ENCODE measurements around the gene TAGLN2. TPM values are rescaled to one million over a fixed set of nuclear protein-coding genes. Genes with fewer than 3 reads are reported as not detected.

The TAGLN2 gene
- polyA plus RNA-seq, 1 experiment, result 745 TPM

GRCh38 chr1:159921700-159922504 lies 3.4 kb downstream of the TAGLN2 start:
- POLR2A ChIA-PET, result no interaction called here

DNA sequence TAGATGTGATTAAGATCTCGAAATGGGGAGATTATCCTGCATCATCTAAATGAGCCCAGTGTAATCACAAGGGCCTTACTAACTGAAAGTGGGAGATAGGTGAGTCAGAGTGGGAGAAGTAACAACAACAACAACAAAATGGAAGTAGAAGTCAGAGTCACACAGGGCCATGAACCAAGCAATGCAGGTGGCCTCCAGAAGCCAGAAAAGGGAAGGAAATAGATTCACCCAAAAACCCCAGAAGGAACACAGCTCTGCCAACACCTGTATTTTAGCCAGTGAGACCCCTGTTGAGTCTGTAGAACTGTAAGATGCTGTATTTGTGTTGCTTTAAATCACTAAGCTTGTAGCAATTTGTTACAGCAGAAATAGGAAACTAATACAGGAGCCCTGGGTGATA lies 4.1 kb downstream of the TAGLN2 start:
- H3K27me3 ChIP-seq (ENCODE audit: control insufficient read depth, insufficient read depth, low read length), result no peaks in the 10 kb centered on the region
- TF ChIP-seq, protein P1, sequence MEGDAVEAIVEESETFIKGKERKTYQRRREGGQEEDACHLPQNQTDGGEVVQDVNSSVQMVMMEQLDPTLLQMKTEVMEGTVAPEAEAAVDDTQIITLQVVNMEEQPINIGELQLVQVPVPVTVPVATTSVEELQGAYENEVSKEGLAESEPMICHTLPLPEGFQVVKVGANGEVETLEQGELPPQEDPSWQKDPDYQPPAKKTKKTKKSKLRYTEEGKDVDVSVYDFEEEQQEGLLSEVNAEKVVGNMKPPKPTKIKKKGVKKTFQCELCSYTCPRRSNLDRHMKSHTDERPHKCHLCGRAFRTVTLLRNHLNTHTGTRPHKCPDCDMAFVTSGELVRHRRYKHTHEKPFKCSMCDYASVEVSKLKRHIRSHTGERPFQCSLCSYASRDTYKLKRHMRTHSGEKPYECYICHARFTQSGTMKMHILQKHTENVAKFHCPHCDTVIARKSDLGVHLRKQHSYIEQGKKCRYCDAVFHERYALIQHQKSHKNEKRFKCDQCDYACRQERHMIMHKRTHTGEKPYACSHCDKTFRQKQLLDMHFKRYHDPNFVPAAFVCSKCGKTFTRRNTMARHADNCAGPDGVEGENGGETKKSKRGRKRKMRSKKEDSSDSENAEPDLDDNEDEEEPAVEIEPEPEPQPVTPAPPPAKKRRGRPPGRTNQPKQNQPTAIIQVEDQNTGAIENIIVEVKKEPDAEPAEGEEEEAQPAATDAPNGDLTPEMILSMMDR (IDR thresholded peaks at IDR 0.05; ENCODE audit: insufficient read depth, low read depth, low read length), result no peak
- H3K36me3 ChIP-seq (ENCODE audit: control insufficient read depth, insufficient read depth, low read length), result peaks cover 21% of the 10 kb centered on the region
- no peak overlapping the region for H3K4me3 ChIP-seq (ENCODE audit: low read depth, low read length)
- ChIA-PET POLR2A (no interaction called here), CTCF (interaction anchor here (0.9 to 39.5 kb wide), 6 partner anchors 16 to 123 kb away, joined by 3 to 889 read pairs (median 3); no protein-coding TSS in a partner anchor)
- no peak for DNase-seq (ENCODE audit: low read depth)

More at GRCh38 chr1:159921700-159922504, 3.4 kb downstream of the TAGLN2 start:
- DNase-seq (ENCODE audit: low read depth), result no peak
- Histone ChIP-seq H3K36me3 (ENCODE audit: control insufficient read depth, insufficient read depth, low read length) (peaks cover 21% of the 10 kb centered on the region), H3K27me3 (ENCODE audit: control insufficient read depth, insufficient read depth, low read length) (no peaks in the 10 kb centered on the region), H3K4me3 (ENCODE audit: low read depth, low read length) (peak overlapping the region; percentile 81)
- TF ChIP-seq, protein P1 (IDR thresholded peaks at IDR 0.05; ENCODE audit: insufficient read depth, low read depth, low read length), result no peak
- CTCF ChIA-PET, result interaction anchor here (0.9 to 39.5 kb wide), 7 partner anchors 15 to 164 kb away, joined by 3 to 889 read pairs (median 3); no protein-coding TSS in a partner anchor

GRCh38 chr1:159920651-159921050 lies 4.7 kb downstream of the TAGLN2 start:
- H3K36me3 ChIP-seq (ENCODE audit: control insufficient read depth, insufficient read depth, low read length), result peaks cover 21% of the 10 kb centered on the region
- CTCF ChIA-PET, result interaction anchor here (0.8 to 39.5 kb wide), 3 partner anchors 9 to 122 kb away, joined by 4 to 889 read pairs (median 4); no protein-coding TSS in a partner anchor
- POLR2A ChIA-PET, result no interaction called here

DNA sequence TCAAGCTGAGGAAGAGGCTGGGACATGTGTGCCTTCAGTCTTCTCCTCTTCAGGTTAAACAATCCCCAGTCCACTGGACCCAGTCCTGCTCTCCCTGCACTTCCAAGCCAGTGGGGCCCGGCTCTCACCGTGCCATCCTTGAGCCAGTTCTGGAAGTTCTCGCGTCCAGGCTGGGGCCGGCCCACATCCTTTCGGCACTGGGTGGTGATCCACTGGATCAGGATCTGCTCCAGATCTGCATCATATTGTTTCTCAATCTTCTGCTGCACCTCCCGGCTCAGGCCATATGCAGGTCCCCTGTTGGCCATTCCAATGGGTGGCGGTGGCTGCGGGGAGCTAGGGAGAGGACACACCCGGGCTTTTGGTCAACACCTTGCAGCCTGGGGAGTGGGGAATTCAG lies 5.1 kb downstream of the TAGLN2 start:
- POLR2A ChIA-PET, result no interaction called here
- TF ChIP-seq, protein P1 (IDR thresholded peaks at IDR 0.05; ENCODE audit: insufficient read depth, low read depth, low read length), result no peak
- Histone ChIP-seq H3K27me3 (ENCODE audit: control insufficient read depth, insufficient read depth, low read length) (no peaks in the 10 kb centered on the region), H3K4me3 (ENCODE audit: low read depth, low read length) (no peak overlapping the region), H3K36me3 (ENCODE audit: control insufficient read depth, insufficient read depth, low read length) (peaks cover 21% of the 10 kb centered on the region)
- no peak for DNase-seq (ENCODE audit: low read depth)
- CTCF ChIA-PET, result interaction anchor here (0.8 to 39.5 kb wide), 3 partner anchors 8 to 121 kb away, joined by 4 to 889 read pairs (median 4); no protein-coding TSS in a partner anchor

More at GRCh38 chr1:159920651-159921050, 4.7 kb downstream of the TAGLN2 start:
- no peak for DNase-seq (ENCODE audit: low read depth)
- no peak overlapping the region for H3K4me3 ChIP-seq (ENCODE audit: low read depth, low read length)
- TF ChIP-seq, protein P1 (IDR thresholded peaks at IDR 0.05; ENCODE audit: insufficient read depth, low read depth, low read length), result no peak
- H3K27me3 ChIP-seq (ENCODE audit: control insufficient read depth, insufficient read depth, low read length), result no peaks in the 10 kb centered on the region

GRCh38 chr1:159919236-159919865 lies 6.0 kb downstream of the TAGLN2 start:
- Histone ChIP-seq H3K27me3 (ENCODE audit: control insufficient read depth, insufficient read depth, low read length) (no peaks in the 10 kb centered on the region), H3K36me3 (ENCODE audit: control insufficient read depth, insufficient read depth, low read length) (peaks cover 21% of the 10 kb centered on the region), H3K4me3 (ENCODE audit: low read depth, low read length) (no peak overlapping the region)
- POLR2A ChIA-PET, result no interaction called here
- no peak for DNase-seq (ENCODE audit: low read depth)
- CTCF ChIA-PET, result interaction anchor here (0.6 kb wide), 1 partner anchor 19 kb away, joined by 3 read pairs; no protein-coding TSS in a partner anchor
- TF ChIP-seq, protein P1 (IDR thresholded peaks at IDR 0.05; ENCODE audit: insufficient read depth, low read depth, low read length), result no peak

Measured in BJ (cell line).